Esophagus squamous epithelium (tissue), 4 donors: ENCODE results near the gene MPPED2.

ENCODE experiments used
- CTCF ChIP-seq, 6 experiments: fragments of 450-650 bp in 4 of 6; fragments of 200-600 bp in 2 of 6; sonication (generic) in 2 of 6; IDR thresholded peaks; one replicate each; pipeline ENCODE4 v1.5.1; 2016 to 2019; ENCODE audit warnings: antibody characterized with exemption in 6 of 6, mild to moderate bottlenecking in 4 of 6, moderate library complexity in 4 of 6
- POLR2A ChIP-seq, 4 donors: fragments of 450-650 bp; IDR thresholded peaks; one replicate each; pipeline ENCODE4 v1.6.1; 2017; ENCODE audit warnings: antibody characterized with exemption in 4 of 4, mild to moderate bottlenecking in 4 of 4, moderate library complexity in 3 of 4

- no peak for TF ChIP-seq CTCF (IDR thresholded peaks at IDR 0.05)
- TF ChIP-seq POLR2A (IDR thresholded peaks at IDR 0.05), result no peak
Measured at GRCh38 chr11:30496935-30497334, 89.2 kb downstream of the MPPED2 start.
